Dermis microvascular lymphatic vessel endothelial cell (primary cell): ENCODE results near the gene TARS2. TPM values are rescaled to one million over a fixed set of nuclear protein-coding genes. Genes with fewer than 3 reads are reported as not detected.

Source experiments
- DNase-seq, 2 donors: peaks; one replicate each; pipeline versions ENCODE4 v3.0.0 to v3.0.0-alpha.2; 2010; ENCODE audit warnings: low read depth in 2 of 2
- total RNA-seq: library from RNA; depleted of rRNA; stranded (reverse); fragments of >200 nt; gene quantifications from 2 replicates; pipeline ENCODE4 v1.2.1, GENCODE V29; 2014

Gene TARS2
- total RNA-seq, 1 donor from 2014 or later: 9.5 TPM

GRCh38 chr1:150507912-150508864 lies 21.0 kb downstream of the TARS2 start, which contains the start of gene ECM1:
ECM1 (plus strand) TSS chr1:150508109; CDS start chr1:150508210, 101 bp downstream.
- DNase-seq: peak in 1 of 2 donors; percentile 72

GRCh38 chr1:150508982-150509381 lies 21.8 kb downstream of the TARS2 start:
- no peak for DNase-seq

- no peak for DNase-seq
Measured at GRCh38 chr1:150511551-150511950, 24.3 kb downstream of the TARS2 start.

GRCh38 chr1:150511985-150512660 lies 24.9 kb downstream of the TARS2 start:
- DNase-seq: no peak

- DNase-seq: no peak
Measured at GRCh38 chr1:150512846-150513245, 25.6 kb downstream of the TARS2 start.

GRCh38 chr1:150513351-150513791 lies 26.2 kb downstream of the TARS2 start:
- no peak for DNase-seq

- no peak for DNase-seq
Measured at GRCh38 chr1:150514260-150514659, 27.0 kb downstream of the TARS2 start.

- no peak for DNase-seq
Measured at GRCh38 chr1:150514913-150515327, 27.7 kb downstream of the TARS2 start.

GRCh38 chr1:150515328-150516049 lies 28.3 kb downstream of the TARS2 start, which contains the start of gene FALEC:
FALEC (plus strand) TSS chr1:150515752.
- DNase-seq: peak; percentile 72 to 95

GRCh38 chr1:150516050-150516591 lies 28.9 kb downstream of the TARS2 start:
- DNase-seq: no peak

GRCh38 chr1:150516616-150517015 lies 29.4 kb downstream of the TARS2 start:
- no peak for DNase-seq

GRCh38 chr1:150521196-150521968 lies 34.2 kb downstream of the TARS2 start:
- DNase-seq: no peak

GRCh38 chr1:150525348-150525747 lies 38.1 kb downstream of the TARS2 start:
- DNase-seq: no peak

- DNase-seq: no peak
Measured at GRCh38 chr1:150528196-150528595, 41.0 kb downstream of the TARS2 start.

- DNase-seq: peak in 1 of 2 donors; percentile 30
Measured at GRCh38 chr1:150529017-150529416, 41.8 kb downstream of the TARS2 start.

- DNase-seq: no peak
Measured at GRCh38 chr1:150530491-150531159, 43.4 kb downstream of the TARS2 start.

GRCh38 chr1:150532860-150533259 lies 45.6 kb downstream of the TARS2 start:
- no peak for DNase-seq

GRCh38 chr1:150534002-150534401 lies 46.8 kb downstream of the TARS2 start:
- no peak for DNase-seq

GRCh38 chr1:150535511-150536287 lies 48.5 kb downstream of the TARS2 start:
- no peak for DNase-seq
